K562 (cell line): ENCODE results near the gene DOCK1. TPM values are rescaled to one million over a fixed set of nuclear protein-coding genes. Genes with fewer than 3 reads are reported as not detected.

ENCODE experiments used
- ATAC-seq: fragments of 200-7000 bp; cut with Tn5 transposase; 3 replicates; pipeline ENCODE4 v1.9.1; 2020; ENCODE audit warnings: moderate library complexity
- BruUV-seq: library from RNA; stranded (reverse); fragments of 400-500 nt; replicated peaks from 2 replicates; lab custom pipeline; 2021; lab: Mats Ljungman, UMichigan
- CTCF ChIA-PET: fragments of 300-600 bp; formaldehyde crosslinking; extraction: SDS; loops from one replicate; lab custom pipeline; 2021; ENCODE audit warnings: low intra/inter-chr PET ratio; lab: Yijun Ruan, JAX
- POLR2A ChIA-PET: fragments of 300-600, 350-650 bp; sonication (Branson Sonifier 250); formaldehyde crosslinking; extraction: SDS; loops from one replicate; lab custom pipeline; 2021; ENCODE audit warnings: antibody characterized with exemption, inconsistent platforms; lab: Yijun Ruan, JAX
- DNase-seq, 4 experiments: peaks; one replicate each; pipeline versions ENCODE4 v3.0.0 to v3.0.0-alpha.2; 2011 to 2018; ENCODE audit warnings: low spot score in 3 of 4, mixed read lengths in 3 of 4; ENCODE audit errors: extremely low read depth in 1 of 4
- FAIRE-seq: peaks from 2 replicates; lab custom pipeline; 2011; peaks lifted over from hg19 to GRCh38; lab: Jason Lieb, UNC
- H2AFZ ChIP-seq: 2 replicates; pipeline ENCODE4 v1.6.0; 2011; ENCODE audit warnings: low read depth, low read length, control low read depth, inconsistent platforms
- H3K27ac ChIP-seq: fragments of 200-600 bp; 3 replicates; pipeline ENCODE4 v1.8.0; 2011; ENCODE audit warnings: low read depth, mild to moderate bottlenecking, control low read depth, inconsistent platforms, low read length, moderate library complexity, mixed read lengths; ENCODE audit errors: extremely low read depth
- H3K27me3 ChIP-seq, 2 experiments: fragments of 300-600 bp in 1 of 2; 2 replicates in 1 of 2; 3 replicates in 1 of 2; pipeline versions ENCODE4 v1.6.0 to v1.8.0; 2011; ENCODE audit warnings: inconsistent platforms in 2 of 2, low read length in 2 of 2, mild to moderate bottlenecking in 1 of 2, mixed read lengths in 1 of 2, moderate library complexity in 1 of 2; ENCODE audit not compliant: control insufficient read depth in 2 of 2, insufficient read depth in 2 of 2
- H3K36me3 ChIP-seq: fragments of 300-600 bp; 3 replicates; pipeline ENCODE4 v1.8.0; 2011; ENCODE audit warnings: mild to moderate bottlenecking, low read length, inconsistent platforms; ENCODE audit not compliant: control insufficient read depth, insufficient read depth
- H3K4me1 ChIP-seq, 2 experiments: fragments of 200-600 bp in 1 of 2; replicated peaks in 1 of 2; 2 replicates in 1 of 2; 3 replicates in 1 of 2; pipeline versions ENCODE4 v1.5.1 to v1.8.0; 2011; ENCODE audit warnings: inconsistent platforms in 2 of 2, low read length in 2 of 2, mild to moderate bottlenecking in 1 of 2, mixed read lengths in 1 of 2, moderate library complexity in 1 of 2; ENCODE audit not compliant: control insufficient read depth in 2 of 2, insufficient read depth in 2 of 2
- H3K4me2 ChIP-seq: 2 replicates; pipeline ENCODE4 v1.6.1; 2011; ENCODE audit warnings: low read length, control low read depth, inconsistent platforms, mixed read lengths; ENCODE audit not compliant: insufficient read depth
- H3K4me3 ChIP-seq: fragments of 200-600 bp; sonication (generic), shearing (Covaris generic); 2 replicates; pipeline ENCODE4 v1.5.1; 2016; ENCODE audit warnings: control low read depth, inconsistent platforms
- H3K79me2 ChIP-seq: fragments of 200-600 bp; 3 replicates; pipeline ENCODE4 v1.8.0; 2011; ENCODE audit warnings: low read length, inconsistent platforms; ENCODE audit not compliant: control insufficient read depth, insufficient read depth
- H3K9ac ChIP-seq, 2 experiments: 2 replicates each; pipeline versions ENCODE4 v1.6.0 to v1.6.1; 2011; ENCODE audit warnings: low read depth in 2 of 2, low read length in 2 of 2, control low read depth in 1 of 2, inconsistent platforms in 1 of 2, mild to moderate bottlenecking in 1 of 2, mixed read lengths in 1 of 2; ENCODE audit not compliant: insufficient read depth in 1 of 2
- H3K9me1 ChIP-seq: one replicate; pipeline ENCODE4 v1.6.0; 2011; ENCODE audit warnings: inconsistent platforms, mild to moderate bottlenecking, low read length, moderate library complexity; ENCODE audit not compliant: control insufficient read depth, insufficient read depth
- H3K9me3 ChIP-seq: replicated peaks from 2 replicates; pipeline ENCODE4 v1.5.1; 2011; ENCODE audit warnings: low read depth, low read length, inconsistent platforms; ENCODE audit not compliant: control insufficient read depth, insufficient read depth
- H4K20me1 ChIP-seq: replicated peaks from 2 replicates; pipeline ENCODE4 v1.6.1; 2011; ENCODE audit warnings: low read length, inconsistent platforms, mixed read lengths; ENCODE audit not compliant: control insufficient read depth, insufficient read depth
- BACH1 ChIP-seq: fragments of 200-800 bp; sonication (Bioruptor generic); IDR thresholded peaks from 2 replicates; pipeline ENCODE4 v1.6.1; 2016; ENCODE audit warnings: missing genetic modification characterization, missing compliant biosample characterization
- CAMTA2 ChIP-seq: fragments of 250-450 bp; sonication (Bioruptor Pico); conservative IDR thresholded peaks from 2 replicates; pipeline ENCODE4 v1.5.1; 2022
- CEBPG ChIP-seq, 3 experiments: fragments of 200-800 bp in 1 of 3; sonication (Bioruptor generic) in 1 of 3; sonication (generic) in 1 of 3; formaldehyde crosslinking in 1 of 3; IDR thresholded peaks in 2 of 3; conservative IDR thresholded peaks in 1 of 3; 2 replicates each; pipeline versions ENCODE4 v1.6.1 to v1.8.0; 2016 to 2022; ENCODE audit warnings: missing compliant biosample characterization in 2 of 3, missing genetic modification characterization in 2 of 3, mild to moderate bottlenecking in 1 of 3, missing genetic modification reagents in 1 of 3
- CREB3L1 ChIP-seq: fragments of 450-650 bp; IDR thresholded peaks from 2 replicates; pipeline ENCODE4 v1.6.1; 2014; ENCODE audit warnings: low read depth, mild to moderate bottlenecking, moderate library complexity, borderline replicate concordance
- EP400 ChIP-seq: fragments of 450-650 bp; IDR thresholded peaks from 2 replicates; pipeline ENCODE4 v1.6.1; 2017; ENCODE audit warnings: antibody characterized with exemption, mild to moderate bottlenecking, moderate library complexity
- NCOA2 ChIP-seq, 2 experiments: fragments of 450-650 bp; IDR thresholded peaks; 2 replicates each; pipeline ENCODE4 v1.6.1; 2018; ENCODE audit warnings: mild to moderate bottlenecking in 2 of 2, moderate library complexity in 1 of 2; ENCODE audit not compliant: partially characterized antibody in 2 of 2
- NUFIP1 ChIP-seq: fragments of 450-650 bp; IDR thresholded peaks from 2 replicates; pipeline ENCODE4 v1.6.1; 2018; ENCODE audit not compliant: partially characterized antibody
- SMARCC2 ChIP-seq: fragments of 450-650 bp; IDR thresholded peaks from 2 replicates; pipeline ENCODE4 v1.6.1; 2017; ENCODE audit warnings: antibody characterized with exemption, moderate library complexity, mild to moderate bottlenecking, low read depth
- TAF1 ChIP-seq: IDR thresholded peaks from 2 replicates; pipeline ENCODE4 v1.6.1; 2011; ENCODE audit warnings: mild to moderate bottlenecking, low read length, moderate library complexity; ENCODE audit not compliant: insufficient read depth, control insufficient read depth, severe bottlenecking; ENCODE audit errors: extremely low read depth
- ZBTB49 ChIP-seq: sonication (generic); formaldehyde crosslinking; IDR thresholded peaks from 2 replicates; pipeline ENCODE4 v1.8.0; 2022; ENCODE audit warnings: missing genetic modification reagents, mild to moderate bottlenecking, borderline replicate concordance
- ZSCAN32 ChIP-seq: fragments of 450-650 bp; formaldehyde crosslinking; IDR thresholded peaks from 2 replicates; pipeline ENCODE4 v1.4.0; 2020; ENCODE audit warnings: mild to moderate bottlenecking, moderate library complexity
- WGBS: fragments of 100-300 bp; shearing (Covaris generic); methylation state at CpG from one replicate; pipeline ENCODE4 v1.1.6; 2016; ENCODE audit warnings: low coverage, mixed read lengths; ENCODE audit not compliant: insufficient coverage; ENCODE audit errors: missing lambda C conversion rate; 5-methylcytosine and 5-hydroxymethylcytosine counted together
- in situ Hi-C: fragments of 300-500 bp; cut with MboI; formaldehyde crosslinking; loops from 4 replicates; pipeline ENCODE4 v1.15.0; 2018; ENCODE audit warnings: inconsistent platforms, mixed read lengths
- intact Hi-C: fragments of 100-400 bp; cut with micrococcal nuclease; formaldehyde crosslinking; loops from 2 replicates; pipeline ENCODE4 v1.14.2; 2022
- polyA plus RNA-seq, 8 experiments: library from polyadenylated mRNA; depleted of rRNA in 4 of 8; stranded (reverse) in 5 of 8; unstranded in 3 of 8; fragments of >200 nt; fragmentation: Nextera tagmentation in 2 of 8; fragmentation: Illumina TruSeq in 1 of 8; extraction: Ambion mirVana in 2 of 8; extraction: Trizol in 1 of 8; gene quantifications; 2 replicates each; pipeline versions ENCODE4 v1.2.1 to v1.2.3, GENCODE V29; 2011 to 2014; ENCODE audit warnings: inconsistent platforms in 1 of 8, missing spikeins in 1 of 8
- total RNA-seq, 7 experiments: library from RNA; depleted of rRNA in 6 of 7; stranded (reverse); fragments of >200 nt in 6 of 7; fragmentation: Illumina TruSeq in 2 of 7; extraction: Trizol in 2 of 7; gene quantifications; 2 replicates each; pipeline versions ENCODE4 v1.2.1 to v1.2.3, GENCODE V29; 2011 to 2021; ENCODE audit warnings: low replicate concordance in 1 of 7
- TF ChIP-seq, protein P1 (sequence below): fragments of 450-650 bp; IDR thresholded peaks from 2 replicates; pipeline ENCODE4 v1.6.1; 2016; ENCODE audit warnings: missing biosample characterization, missing genetic modification characterization
- TF ChIP-seq, protein P2 (sequence below): fragments of 450-650 bp; IDR thresholded peaks from 2 replicates; pipeline ENCODE4 v1.7.0; 2016; ENCODE audit warnings: borderline replicate concordance

Gene DOCK1
- total and polyA plus RNA-seq, 9 of the 15 experiments (the other 6 are each of a cell fraction or from before 2014, with no cell fraction given), result 0.31 TPM; not detected in 8

- no peaks in the 10 kb centered on the region for H3K36me3 ChIP-seq
- H2AFZ ChIP-seq, result no peak overlapping the region
- ChIA-PET POLR2A (no interaction called here), CTCF (no interaction called here)
- no peaks in the 10 kb centered on the region for H3K79me2 ChIP-seq
- H3K4me1 ChIP-seq, result no peaks in the 10 kb centered on the region
- ATAC-seq (no peak), FAIRE-seq (no peak), DNase-seq (no peak)
- H3K4me3 ChIP-seq, result no peak overlapping the region
- in situ Hi-C loops (no loop called here), intact Hi-C loops (no loop called here)
- no TSS peak for BruUV-seq
- no peak for TF ChIP-seq ZBTB49 (CRISPR knock-in tag)
- TF ChIP-seq CAMTA2 (CRISPR knock-in tag), result no peak
- no peak for TF ChIP-seq ZSCAN32 (CRISPR knock-in tag)
- no peak for TF ChIP-seq EP400
- TF ChIP-seq, protein P1, sequence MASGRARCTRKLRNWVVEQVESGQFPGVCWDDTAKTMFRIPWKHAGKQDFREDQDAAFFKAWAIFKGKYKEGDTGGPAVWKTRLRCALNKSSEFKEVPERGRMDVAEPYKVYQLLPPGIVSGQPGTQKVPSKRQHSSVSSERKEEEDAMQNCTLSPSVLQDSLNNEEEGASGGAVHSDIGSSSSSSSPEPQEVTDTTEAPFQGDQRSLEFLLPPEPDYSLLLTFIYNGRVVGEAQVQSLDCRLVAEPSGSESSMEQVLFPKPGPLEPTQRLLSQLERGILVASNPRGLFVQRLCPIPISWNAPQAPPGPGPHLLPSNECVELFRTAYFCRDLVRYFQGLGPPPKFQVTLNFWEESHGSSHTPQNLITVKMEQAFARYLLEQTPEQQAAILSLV (tag), result no peak
- no peak for TF ChIP-seq CREB3L1
- TF ChIP-seq TAF1, result no peak
- TF ChIP-seq, protein P2, sequence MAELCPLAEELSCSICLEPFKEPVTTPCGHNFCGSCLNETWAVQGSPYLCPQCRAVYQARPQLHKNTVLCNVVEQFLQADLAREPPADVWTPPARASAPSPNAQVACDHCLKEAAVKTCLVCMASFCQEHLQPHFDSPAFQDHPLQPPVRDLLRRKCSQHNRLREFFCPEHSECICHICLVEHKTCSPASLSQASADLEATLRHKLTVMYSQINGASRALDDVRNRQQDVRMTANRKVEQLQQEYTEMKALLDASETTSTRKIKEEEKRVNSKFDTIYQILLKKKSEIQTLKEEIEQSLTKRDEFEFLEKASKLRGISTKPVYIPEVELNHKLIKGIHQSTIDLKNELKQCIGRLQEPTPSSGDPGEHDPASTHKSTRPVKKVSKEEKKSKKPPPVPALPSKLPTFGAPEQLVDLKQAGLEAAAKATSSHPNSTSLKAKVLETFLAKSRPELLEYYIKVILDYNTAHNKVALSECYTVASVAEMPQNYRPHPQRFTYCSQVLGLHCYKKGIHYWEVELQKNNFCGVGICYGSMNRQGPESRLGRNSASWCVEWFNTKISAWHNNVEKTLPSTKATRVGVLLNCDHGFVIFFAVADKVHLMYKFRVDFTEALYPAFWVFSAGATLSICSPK, result no peak
- no peak for TF ChIP-seq CEBPG (CRISPR knock-in tag; IDR thresholded peaks at IDR 0.05)
- no peak for TF ChIP-seq CEBPG (tag; conservative IDR thresholded peaks at IDR 0.05 in 1 of 2, IDR thresholded peaks at IDR 0.05 in 1 of 2)
- no peak for TF ChIP-seq NUFIP1
- TF ChIP-seq NCOA2 (IDR thresholded peaks at IDR 0.05; ENCODE audit: partially characterized antibody in 2 of 2), result no peak
- TF ChIP-seq BACH1 (tag), result no peak
- TF ChIP-seq SMARCC2, result no peak
- H3K4me2 ChIP-seq, result no peak overlapping the region
- H3K9me1 ChIP-seq, result no peaks in the 10 kb centered on the region
- no peak overlapping the region for H3K9ac ChIP-seq
- 0% methylated on average over 3 of the region's 11 CpGs for WGBS
- no peaks in the 10 kb centered on the region for H3K9me3 ChIP-seq
- no peak overlapping the region for H3K27ac ChIP-seq
- H4K20me1 ChIP-seq, result no peaks in the 10 kb centered on the region
- H3K27me3 ChIP-seq, result no peaks in the 10 kb centered on the region
Measured at GRCh38 chr10:126972635-126973414, 67.6 kb downstream of the DOCK1 start.
